ENCODE measurements around the gene TNFRSF13B. TPM values are rescaled to one million over a fixed set of nuclear protein-coding genes. Genes with fewer than 3 reads are reported as not detected.

Gene TNFRSF13B
- polyA plus RNA-seq, 4 donors, result 0.13 to 3.0 (median 2.0) TPM; not detected in 1

DNA sequence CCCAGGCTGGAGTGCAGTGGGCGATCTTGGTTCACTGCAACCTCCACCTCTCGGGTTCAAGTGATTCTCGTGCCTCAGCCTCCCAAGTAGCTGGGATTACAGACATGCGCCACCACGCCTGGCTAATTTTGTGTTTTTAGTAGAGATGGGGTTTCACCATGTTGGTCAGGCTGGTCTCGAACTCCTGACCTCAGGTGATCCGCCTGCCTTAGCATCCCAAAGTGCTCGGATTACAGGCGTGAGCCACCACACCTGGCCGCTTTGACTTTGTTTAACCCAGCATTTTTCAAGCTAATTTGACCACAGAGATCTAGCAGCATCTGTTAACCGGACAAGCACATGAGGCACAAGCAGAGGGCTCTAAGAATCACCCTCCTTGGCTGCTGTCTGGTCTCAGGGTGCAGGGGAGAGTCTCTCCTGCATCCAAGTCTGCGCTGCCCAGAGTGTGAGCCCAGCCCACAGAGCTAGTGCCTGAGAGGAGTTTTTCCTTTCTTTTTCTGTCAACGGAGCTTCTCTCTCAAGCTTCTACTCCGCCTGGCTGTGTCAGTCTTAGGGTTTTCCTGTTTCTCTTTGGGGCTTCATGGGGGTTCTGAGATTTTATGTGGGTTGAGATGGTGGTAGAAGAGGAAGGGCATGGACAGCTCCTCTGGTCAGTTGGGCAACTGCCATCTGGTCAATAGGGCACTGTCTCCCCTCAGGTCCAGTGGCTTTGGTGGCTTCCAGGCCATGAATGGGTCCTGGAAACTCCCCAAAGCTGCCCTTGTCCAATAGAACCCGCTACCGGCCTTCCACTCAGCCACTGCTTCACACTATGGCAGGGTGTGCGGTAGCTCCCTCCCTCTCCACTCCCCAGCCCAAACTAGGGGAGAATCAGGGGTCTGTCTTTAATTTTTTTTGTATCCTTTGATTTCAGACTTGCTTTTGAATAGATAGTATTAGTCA lies 59.6 kb downstream of the TNFRSF13B start:
- no peak overlapping the region for H3K27ac ChIP-seq (ENCODE audit: low read depth in 1 of 3, low read length in 2 of 3)
- H3K9me3 ChIP-seq (ENCODE audit: control insufficient read depth in 2 of 2, insufficient read depth in 1 of 2, low read depth in 1 of 2, low read length in 1 of 2), result no peaks in the 10 kb centered on the region
- DNase-seq (no peak), FAIRE-seq (no peak)
- peaks cover 0 to 7% (median 0%) of the 10 kb centered on the region in 3 donors for H3K4me1 ChIP-seq (ENCODE audit: control insufficient read depth in 3 of 3, insufficient read depth in 2 of 3, low read depth in 1 of 3, low read length in 2 of 3)
- no peaks in the 10 kb centered on the region for H3K36me3 ChIP-seq (ENCODE audit: control insufficient read depth in 3 of 3, insufficient read depth in 2 of 3, low read depth in 1 of 3, low read length in 3 of 3)
- H3K4me3 ChIP-seq (ENCODE audit: low read depth in 1 of 3, low read length in 3 of 3), result no peak overlapping the region
- H3K27me3 ChIP-seq (ENCODE audit: control insufficient read depth in 3 of 3, insufficient read depth in 3 of 3, low read length in 3 of 3), result peaks cover 0 to 8% (median 0%) of the 10 kb centered on the region in 3 donors
- 80 to 81% (median 81%) methylated on average over 17 of the region's 17 CpGs for WGBS, 3 donors

DNA sequence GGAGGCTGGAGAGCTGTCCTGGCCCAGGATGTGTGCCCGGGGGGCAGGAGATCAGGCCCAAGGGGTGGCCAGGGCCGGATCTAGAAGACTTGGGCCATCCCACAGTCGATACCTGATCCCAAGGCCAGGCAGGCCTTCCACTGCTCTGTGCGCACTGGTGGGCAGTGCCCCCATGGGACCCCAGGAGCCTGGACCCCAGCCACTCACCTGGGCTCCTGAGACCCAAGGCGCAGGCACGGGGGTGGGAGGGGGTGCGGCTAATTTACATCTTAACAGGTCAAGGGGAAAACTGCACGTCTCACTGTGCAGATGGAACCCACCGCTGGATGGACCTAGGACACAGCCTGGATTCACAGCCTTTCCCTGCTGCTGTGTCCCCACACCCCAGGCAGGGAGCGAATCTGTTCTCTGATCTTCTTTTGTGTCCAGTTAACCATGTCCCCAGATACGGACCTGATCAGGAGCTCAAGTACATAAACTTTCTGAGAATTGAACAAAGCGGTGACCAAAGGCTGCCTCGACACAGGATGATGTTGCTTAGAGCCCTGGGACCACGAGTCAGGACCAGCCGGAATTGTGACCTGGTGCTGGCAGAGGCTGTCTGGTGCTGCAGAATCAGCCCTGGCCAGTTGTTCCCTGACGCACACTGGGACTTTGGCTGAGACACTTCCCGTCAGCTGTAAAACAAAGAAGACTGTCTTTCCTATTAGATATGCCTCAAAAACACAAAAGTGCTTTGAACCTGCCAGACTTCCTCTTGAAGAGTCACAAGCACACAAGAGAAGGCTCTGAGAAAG lies 60.6 kb downstream of the TNFRSF13B start:
- Histone ChIP-seq H3K36me3 (ENCODE audit: control insufficient read depth in 3 of 3, insufficient read depth in 2 of 3, low read depth in 1 of 3, low read length in 3 of 3) (no peaks in the 10 kb centered on the region), H3K4me3 (ENCODE audit: low read depth in 1 of 3, low read length in 3 of 3) (no peak overlapping the region), H3K9me3 (ENCODE audit: control insufficient read depth in 2 of 2, insufficient read depth in 1 of 2, low read depth in 1 of 2, low read length in 1 of 2) (no peaks in the 10 kb centered on the region), H3K4me1 (ENCODE audit: control insufficient read depth in 3 of 3, insufficient read depth in 2 of 3, low read depth in 1 of 3, low read length in 2 of 3) (peaks cover 0 to 7% (median 0%) of the 10 kb centered on the region in 3 donors), H3K27me3 (ENCODE audit: control insufficient read depth in 3 of 3, insufficient read depth in 3 of 3, low read length in 3 of 3) (peaks cover 0 to 8% (median 0%) of the 10 kb centered on the region in 3 donors), H3K27ac (ENCODE audit: low read depth in 1 of 3, low read length in 2 of 3) (peak overlapping the region in 1 of 3 donors; percentile 22)
- DNase-seq, result peak in 1 of 2 donors; percentile 24
- FAIRE-seq, result no peak
- WGBS, 3 donors, result 78 to 79% (median 79%) methylated on average over 17 of the region's 17 CpGs

GRCh38 chr17:16910341-16910740 lies 61.6 kb downstream of the TNFRSF13B start:
- 82 to 86% (median 84%) methylated on average over 8 of the region's 8 CpGs for WGBS, 3 donors
- no peaks in the 10 kb centered on the region for H3K9me3 ChIP-seq (ENCODE audit: control insufficient read depth in 2 of 2, insufficient read depth in 1 of 2, low read depth in 1 of 2, low read length in 1 of 2)
- DNase-seq (no peak), FAIRE-seq (no peak)
- peaks cover 0 to 7% (median 0%) of the 10 kb centered on the region in 3 donors for H3K4me1 ChIP-seq (ENCODE audit: control insufficient read depth in 3 of 3, insufficient read depth in 2 of 3, low read depth in 1 of 3, low read length in 2 of 3)
- no peaks in the 10 kb centered on the region for H3K36me3 ChIP-seq (ENCODE audit: control insufficient read depth in 3 of 3, insufficient read depth in 2 of 3, low read depth in 1 of 3, low read length in 3 of 3)
- peaks cover 0 to 8% (median 0%) of the 10 kb centered on the region in 3 donors for H3K27me3 ChIP-seq (ENCODE audit: control insufficient read depth in 3 of 3, insufficient read depth in 3 of 3, low read length in 3 of 3)
- no peak overlapping the region for H3K27ac ChIP-seq (ENCODE audit: low read depth in 1 of 3, low read length in 2 of 3)
- H3K4me3 ChIP-seq (ENCODE audit: low read depth in 1 of 3, low read length in 3 of 3), result no peak overlapping the region

- DNase-seq, result no peak
- 57 to 60% (median 59%) methylated on average over 13 of the region's 13 CpGs for WGBS, 3 donors
- H3K27ac ChIP-seq (ENCODE audit: low read depth in 1 of 3, low read length in 2 of 3), result no peak overlapping the region
- no peaks in the 10 kb centered on the region for H3K36me3 ChIP-seq (ENCODE audit: control insufficient read depth in 3 of 3, insufficient read depth in 2 of 3, low read depth in 1 of 3, low read length in 3 of 3)
- H3K4me1 ChIP-seq (ENCODE audit: control insufficient read depth in 3 of 3, insufficient read depth in 2 of 3, low read depth in 1 of 3, low read length in 2 of 3), result peaks cover 0 to 7% (median 0%) of the 10 kb centered on the region in 3 donors
- FAIRE-seq, result no peak
- no peak overlapping the region for H3K4me3 ChIP-seq (ENCODE audit: low read depth in 1 of 3, low read length in 3 of 3)
- H3K27me3 ChIP-seq (ENCODE audit: control insufficient read depth in 3 of 3, insufficient read depth in 3 of 3, low read length in 3 of 3), result peaks cover 0 to 8% (median 0%) of the 10 kb centered on the region in 3 donors
- no peaks in the 10 kb centered on the region for H3K9me3 ChIP-seq (ENCODE audit: control insufficient read depth in 2 of 2, insufficient read depth in 1 of 2, low read depth in 1 of 2, low read length in 1 of 2)
Measured at GRCh38 chr17:16909472-16910246, 62.3 kb downstream of the TNFRSF13B start.

DNA sequence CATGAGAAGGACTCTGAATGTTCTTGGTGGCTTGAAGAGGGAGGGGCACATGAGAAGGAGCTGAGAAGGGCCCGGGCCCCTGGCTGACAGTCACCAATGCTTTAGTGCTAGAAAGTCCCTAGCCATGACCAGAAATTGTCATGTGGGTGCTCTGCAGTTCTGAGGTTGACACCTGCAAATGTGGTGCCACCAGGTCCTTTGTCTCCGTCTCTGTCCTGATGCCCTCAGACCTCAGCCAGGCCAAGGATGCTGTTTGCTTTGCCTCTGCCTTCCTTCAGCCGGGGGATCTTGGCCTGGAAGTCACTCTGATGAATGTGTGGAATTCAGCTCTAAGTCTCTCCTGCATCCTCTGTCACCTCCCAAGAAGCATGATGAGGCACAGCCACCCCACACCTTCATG lies 63.6 kb downstream of the TNFRSF13B start:
- FAIRE-seq (no peak), DNase-seq (no peak)
- Histone ChIP-seq H3K36me3 (ENCODE audit: control insufficient read depth in 3 of 3, insufficient read depth in 2 of 3, low read depth in 1 of 3, low read length in 3 of 3) (no peaks in the 10 kb centered on the region), H3K4me1 (ENCODE audit: control insufficient read depth in 3 of 3, insufficient read depth in 2 of 3, low read depth in 1 of 3, low read length in 2 of 3) (peaks cover 0 to 7% (median 0%) of the 10 kb centered on the region in 3 donors), H3K27ac (ENCODE audit: low read depth in 1 of 3, low read length in 2 of 3) (no peak overlapping the region), H3K9me3 (ENCODE audit: control insufficient read depth in 2 of 2, insufficient read depth in 1 of 2, low read depth in 1 of 2, low read length in 1 of 2) (no peaks in the 10 kb centered on the region), H3K27me3 (ENCODE audit: control insufficient read depth in 3 of 3, insufficient read depth in 3 of 3, low read length in 3 of 3) (peaks cover 0 to 8% (median 0%) of the 10 kb centered on the region in 3 donors), H3K4me3 (ENCODE audit: low read depth in 1 of 3, low read length in 3 of 3) (no peak overlapping the region)
- WGBS, 3 donors, result 82 to 93% (median 83%) methylated on average over 3 of the region's 3 CpGs

GRCh38 chr17:16906680-16907079 lies 65.2 kb downstream of the TNFRSF13B start:
- DNase-seq (no peak), FAIRE-seq (no peak)
- Histone ChIP-seq H3K27me3 (ENCODE audit: control insufficient read depth in 3 of 3, insufficient read depth in 3 of 3, low read length in 3 of 3) (peaks cover 0 to 8% (median 0%) of the 10 kb centered on the region in 3 donors), H3K27ac (ENCODE audit: low read depth in 1 of 3, low read length in 2 of 3) (no peak overlapping the region), H3K9me3 (ENCODE audit: control insufficient read depth in 2 of 2, insufficient read depth in 1 of 2, low read depth in 1 of 2, low read length in 1 of 2) (no peaks in the 10 kb centered on the region), H3K36me3 (ENCODE audit: control insufficient read depth in 3 of 3, insufficient read depth in 2 of 3, low read depth in 1 of 3, low read length in 3 of 3) (no peaks in the 10 kb centered on the region), H3K4me1 (ENCODE audit: control insufficient read depth in 3 of 3, insufficient read depth in 2 of 3, low read depth in 1 of 3, low read length in 2 of 3) (no peaks in the 10 kb centered on the region), H3K4me3 (ENCODE audit: low read depth in 1 of 3, low read length in 3 of 3) (no peak overlapping the region)
- 67 to 88% (median 86%) methylated on average over 4 of the region's 4 CpGs for WGBS, 3 donors

DNA sequence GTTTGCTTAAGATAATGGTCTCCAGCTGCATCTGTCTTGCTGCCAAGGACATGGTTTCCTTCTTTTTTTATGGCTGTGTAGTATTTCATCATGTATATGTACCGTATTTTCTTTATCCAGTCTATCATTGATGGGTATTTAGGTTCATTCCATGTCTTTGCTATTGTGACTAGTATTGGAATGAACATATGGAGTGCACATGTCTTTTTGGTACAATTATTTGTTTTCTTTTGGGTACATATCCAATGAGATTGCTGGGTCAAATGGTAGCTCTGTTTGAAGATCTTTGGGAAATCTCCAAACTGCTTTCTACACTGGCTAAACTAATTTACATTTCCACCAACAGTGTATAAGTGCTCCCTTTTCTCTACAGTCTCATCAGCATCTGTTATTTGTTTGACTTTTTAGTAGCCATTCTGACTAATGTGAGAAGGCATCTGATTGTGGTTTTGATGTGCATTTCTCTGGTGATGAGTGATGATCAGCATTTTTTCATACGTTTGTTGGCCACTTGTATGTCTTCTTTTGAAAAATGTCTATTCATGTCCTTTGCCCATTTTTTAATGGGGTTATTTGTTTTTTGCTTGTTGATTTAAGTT lies 66.2 kb downstream of the TNFRSF13B start:
- H3K9me3 ChIP-seq (ENCODE audit: control insufficient read depth in 2 of 2, insufficient read depth in 1 of 2, low read depth in 1 of 2, low read length in 1 of 2), result no peaks in the 10 kb centered on the region
- DNase-seq (no peak), FAIRE-seq (no peak)
- whole genome bisulfite sequencing, 3 donors, result 47 to 63% (median 51%) methylated on average over 2 of the region's 2 CpGs
- H3K4me1 ChIP-seq (ENCODE audit: control insufficient read depth in 3 of 3, insufficient read depth in 2 of 3, low read depth in 1 of 3, low read length in 2 of 3), result no peaks in the 10 kb centered on the region
- no peak overlapping the region for H3K4me3 ChIP-seq (ENCODE audit: low read depth in 1 of 3, low read length in 3 of 3)
- H3K36me3 ChIP-seq (ENCODE audit: control insufficient read depth in 3 of 3, insufficient read depth in 2 of 3, low read depth in 1 of 3, low read length in 3 of 3), result no peaks in the 10 kb centered on the region
- peaks cover 0 to 8% (median 0%) of the 10 kb centered on the region in 3 donors for H3K27me3 ChIP-seq (ENCODE audit: control insufficient read depth in 3 of 3, insufficient read depth in 3 of 3, low read length in 3 of 3)
- no peak overlapping the region for H3K27ac ChIP-seq (ENCODE audit: low read depth in 1 of 3, low read length in 2 of 3)
